Measurements from ENCODE around the gene RAB5IF.
A peak's percentile ranks its signal among the peaks of the same experiment; 100 is the strongest.

DNA sequence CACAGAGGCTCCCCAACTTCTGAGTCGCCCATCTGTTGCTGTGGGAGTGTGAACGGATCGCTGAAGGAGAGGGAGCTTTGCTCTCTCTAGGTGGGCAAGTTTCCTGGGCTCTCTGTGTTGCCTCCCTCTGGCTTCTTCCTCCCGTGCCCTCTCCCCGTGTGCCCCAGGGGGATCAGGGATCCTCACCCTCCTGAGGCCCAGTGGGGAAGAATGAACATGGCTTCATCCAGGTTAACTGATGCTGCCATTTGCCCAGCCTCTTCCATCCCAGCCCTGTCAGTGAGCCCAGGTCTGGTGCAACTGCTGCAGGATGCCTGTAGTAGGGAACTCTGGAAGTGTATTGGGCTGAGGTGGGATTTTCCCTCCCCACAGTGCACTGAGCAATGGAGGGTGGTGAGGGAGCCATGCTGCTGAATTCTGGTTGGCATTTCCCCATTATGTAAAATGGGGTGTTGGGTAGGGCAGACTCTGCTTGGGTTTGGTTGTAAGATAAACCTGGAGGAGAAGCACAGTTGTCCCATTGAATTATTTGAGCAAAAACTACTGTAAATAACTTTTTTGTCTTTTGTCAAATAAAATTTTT is 12.1 kb upstream of the RAB5IF start:
- TF ChIP-seq, protein P1, sequence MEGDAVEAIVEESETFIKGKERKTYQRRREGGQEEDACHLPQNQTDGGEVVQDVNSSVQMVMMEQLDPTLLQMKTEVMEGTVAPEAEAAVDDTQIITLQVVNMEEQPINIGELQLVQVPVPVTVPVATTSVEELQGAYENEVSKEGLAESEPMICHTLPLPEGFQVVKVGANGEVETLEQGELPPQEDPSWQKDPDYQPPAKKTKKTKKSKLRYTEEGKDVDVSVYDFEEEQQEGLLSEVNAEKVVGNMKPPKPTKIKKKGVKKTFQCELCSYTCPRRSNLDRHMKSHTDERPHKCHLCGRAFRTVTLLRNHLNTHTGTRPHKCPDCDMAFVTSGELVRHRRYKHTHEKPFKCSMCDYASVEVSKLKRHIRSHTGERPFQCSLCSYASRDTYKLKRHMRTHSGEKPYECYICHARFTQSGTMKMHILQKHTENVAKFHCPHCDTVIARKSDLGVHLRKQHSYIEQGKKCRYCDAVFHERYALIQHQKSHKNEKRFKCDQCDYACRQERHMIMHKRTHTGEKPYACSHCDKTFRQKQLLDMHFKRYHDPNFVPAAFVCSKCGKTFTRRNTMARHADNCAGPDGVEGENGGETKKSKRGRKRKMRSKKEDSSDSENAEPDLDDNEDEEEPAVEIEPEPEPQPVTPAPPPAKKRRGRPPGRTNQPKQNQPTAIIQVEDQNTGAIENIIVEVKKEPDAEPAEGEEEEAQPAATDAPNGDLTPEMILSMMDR (IDR thresholded peaks at IDR 0.05 in 8 of 11, conservative IDR thresholded peaks at IDR 0.05 in 3 of 11) = no peak
- TF ChIP-seq POLR2AphosphoS5 (IDR thresholded peaks at IDR 0.05) (peak in 1 of 3 donors; percentile 31), POLR2A (IDR thresholded peaks at IDR 0.05) (no peak)

Data from spleen (tissue), 7 donors.